Osteoblast (primary cell): ENCODE measurements around the gene ADCY4. TPM values are rescaled to one million over a fixed set of nuclear protein-coding genes. Genes with fewer than 3 reads are reported as not detected.
A peak's percentile ranks its signal among the peaks of the same experiment; 100 is the strongest.

Experiments
- DNase-seq: peaks from one replicate; pipeline ENCODE4 v3.0.0; 2011; ENCODE audit warnings: low spot score, mixed read lengths; ENCODE audit not compliant: insufficient read length; ENCODE audit errors: missing footprints
- H2AFZ ChIP-seq: 2 replicates; pipeline ENCODE4 v1.6.0; 2011; ENCODE audit warnings: mild to moderate bottlenecking, low read length
- H3K27ac ChIP-seq: 2 replicates; pipeline ENCODE4 v1.5.1; 2011; ENCODE audit warnings: mild to moderate bottlenecking, low read depth, low read length, moderate library complexity
- H3K27me3 ChIP-seq: 2 replicates; pipeline ENCODE4 v1.6.0; 2012; ENCODE audit warnings: mild to moderate bottlenecking, control low read depth, inconsistent platforms, low read length, moderate library complexity; ENCODE audit not compliant: insufficient read depth
- H3K36me3 ChIP-seq: 2 replicates; pipeline ENCODE4 v1.5.1; 2011; ENCODE audit warnings: mild to moderate bottlenecking, low read length, control low read depth, moderate library complexity; ENCODE audit not compliant: insufficient read depth
- H3K4me1 ChIP-seq: 2 replicates; pipeline ENCODE4 v1.5.1; 2011; ENCODE audit warnings: mild to moderate bottlenecking, low read length, control low read depth, moderate library complexity; ENCODE audit not compliant: insufficient read depth
- H3K4me2 ChIP-seq: 2 replicates; pipeline ENCODE4 v1.6.0; 2011; ENCODE audit warnings: mild to moderate bottlenecking, low read length; ENCODE audit not compliant: insufficient read depth
- H3K4me3 ChIP-seq: fragments of 200-600 bp; sonication (generic); 3 replicates; pipeline ENCODE4 v1.5.1; 2012; ENCODE audit warnings: mild to moderate bottlenecking, low read length, inconsistent platforms; ENCODE audit not compliant: insufficient read depth
- H3K79me2 ChIP-seq: 2 replicates; pipeline ENCODE4 v1.6.0; 2012; ENCODE audit warnings: mild to moderate bottlenecking, low read length, control low read depth, inconsistent platforms; ENCODE audit not compliant: insufficient read depth
- H3K9me3 ChIP-seq: 2 replicates; pipeline ENCODE4 v1.5.1; 2011; ENCODE audit warnings: low read depth, low read length, control low read depth
- H4K20me1 ChIP-seq: 2 replicates; pipeline ENCODE4 v1.6.0; 2012; ENCODE audit warnings: mild to moderate bottlenecking, low read length, control low read depth; ENCODE audit not compliant: insufficient read depth
- CTCF ChIP-seq: IDR thresholded peaks from 2 replicates; pipeline ENCODE4 v1.5.1; 2011; ENCODE audit warnings: mild to moderate bottlenecking, low read depth, low read length, moderate library complexity; ENCODE audit errors: extremely low read depth
- total RNA-seq: library from RNA; depleted of rRNA; stranded (reverse); fragments of >200 nt; gene quantifications from 2 replicates; pipeline ENCODE4 v1.2.3, GENCODE V29; 2012

Gene ADCY4
- total RNA-seq, 1 donor, result 18.8 TPM

DNA sequence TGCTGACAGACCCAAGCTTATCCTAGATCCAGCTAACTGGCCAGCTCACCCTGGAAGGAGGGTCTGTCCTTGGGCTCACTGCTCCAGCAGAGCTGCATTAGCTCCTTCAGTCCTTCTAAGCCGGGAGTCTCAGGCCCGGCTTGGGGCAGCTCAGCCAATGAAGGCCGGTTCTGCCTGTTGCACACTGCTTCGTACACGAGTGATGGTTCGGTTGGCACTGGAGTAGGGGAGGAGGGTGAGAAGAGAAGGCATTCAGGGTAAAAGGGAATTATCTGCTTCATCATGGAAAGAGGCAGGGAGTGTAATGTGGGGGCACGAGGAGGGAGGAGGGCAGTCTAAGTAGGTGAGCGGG, 2.9 kb upstream of the ADCY4 start:
- DNase-seq, result peak; percentile 60
- no peaks in the 10 kb centered on the region for H3K36me3 ChIP-seq
- peaks cover 4% of the 10 kb centered on the region for H3K27me3 ChIP-seq
- TF ChIP-seq CTCF, result no peak
- no peak overlapping the region for H3K27ac ChIP-seq
- H3K79me2 ChIP-seq, result peaks cover 4% of the 10 kb centered on the region
- H3K4me3 ChIP-seq, result no peak overlapping the region
- H3K4me1 ChIP-seq, result peaks cover 26% of the 10 kb centered on the region
- no peak overlapping the region for H3K4me2 ChIP-seq
- no peaks in the 10 kb centered on the region for H3K9me3 ChIP-seq
- H4K20me1 ChIP-seq, result no peaks in the 10 kb centered on the region
- H2AFZ ChIP-seq, result no peak overlapping the region

DNA sequence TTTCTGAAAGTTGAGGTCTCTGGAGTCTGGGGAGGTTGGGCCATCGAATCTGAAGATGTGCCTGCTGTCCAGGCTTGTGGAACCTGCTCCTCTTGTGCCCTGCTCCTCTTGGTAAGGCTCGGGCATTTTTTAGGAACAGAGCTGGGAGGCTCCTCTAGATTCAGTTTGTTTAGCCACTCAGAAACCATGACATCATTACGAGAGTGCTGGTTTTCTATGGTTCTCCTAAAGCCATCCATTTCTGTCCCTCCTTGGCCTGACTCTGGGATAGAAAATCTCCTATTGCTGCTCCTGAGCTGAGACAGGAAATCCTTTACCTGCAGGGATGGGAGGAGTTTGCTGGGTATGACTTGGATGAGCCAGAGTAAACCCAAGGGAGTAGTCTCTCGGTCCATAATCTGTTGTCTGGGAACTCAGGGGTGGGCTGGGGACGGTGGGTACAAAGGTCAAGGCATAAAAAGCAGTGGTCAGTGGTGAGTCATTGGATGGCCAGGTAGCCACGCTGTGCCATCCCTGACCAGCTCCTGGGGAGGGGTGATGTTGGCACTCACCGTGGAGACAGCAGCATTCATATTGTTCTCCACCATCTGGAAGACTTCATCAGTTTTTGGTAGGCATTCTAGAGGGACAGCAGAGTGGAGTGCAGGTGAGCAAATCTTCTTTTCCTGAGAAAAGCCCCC, 2.4 kb upstream of the ADCY4 start:
- Histone ChIP-seq H3K36me3 (no peaks in the 10 kb centered on the region), H3K79me2 (peaks cover 4% of the 10 kb centered on the region), H4K20me1 (no peaks in the 10 kb centered on the region), H3K4me2 (no peak overlapping the region), H2AFZ (no peak overlapping the region), H3K9me3 (no peaks in the 10 kb centered on the region), H3K4me3 (no peak overlapping the region), H3K27ac (no peak overlapping the region), H3K4me1 (peaks cover 31% of the 10 kb centered on the region), H3K27me3 (peaks cover 4% of the 10 kb centered on the region)
- TF ChIP-seq CTCF, result no peak
- peak; percentile 81 for DNase-seq

DNA sequence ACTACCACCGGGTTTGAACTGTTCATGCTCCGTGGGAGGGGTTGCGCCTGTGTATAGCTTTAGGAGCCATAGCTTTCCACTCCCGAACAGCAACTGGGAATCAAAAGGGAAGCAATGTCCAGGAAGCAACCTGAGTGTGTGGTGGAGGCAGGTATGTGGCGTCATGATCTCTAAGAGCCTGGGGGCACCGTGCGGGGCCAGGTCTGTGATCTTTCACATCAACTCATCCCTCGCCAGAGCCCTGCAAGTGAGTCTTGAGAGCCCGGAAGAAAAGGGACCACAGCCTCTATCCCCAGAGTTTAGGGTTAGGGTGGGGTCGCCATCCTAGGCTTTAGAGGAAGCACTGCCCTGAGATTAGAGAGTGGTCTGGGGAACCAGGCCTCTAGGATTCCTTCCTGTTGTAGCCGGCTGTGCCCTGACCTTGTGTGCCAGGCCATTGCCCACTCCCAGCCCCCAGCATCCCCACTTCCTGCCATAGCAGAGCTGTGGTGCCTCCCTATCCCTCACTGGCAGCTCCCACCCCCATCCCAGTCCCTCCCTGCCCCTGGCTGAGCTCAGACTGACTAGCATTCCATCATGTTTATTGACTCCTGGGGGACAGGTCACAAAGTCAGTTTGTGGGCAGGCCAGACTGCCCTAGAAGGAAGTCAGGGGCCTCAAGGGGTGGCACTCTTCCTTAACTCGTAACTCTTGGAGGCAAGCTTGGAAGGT, 745 bp upstream of the ADCY4 start:
- H3K4me1 ChIP-seq, result peaks cover 31% of the 10 kb centered on the region
- no peaks in the 10 kb centered on the region for H4K20me1 ChIP-seq
- H3K79me2 ChIP-seq, result peaks cover 4% of the 10 kb centered on the region
- peak overlapping the region; percentile 79 for H3K4me3 ChIP-seq
- no peak for TF ChIP-seq CTCF
- DNase-seq, result peak; percentile 88
- H3K9me3 ChIP-seq, result no peaks in the 10 kb centered on the region
- H3K27ac ChIP-seq, result no peak overlapping the region
- peak overlapping the region; percentile 93 for H3K4me2 ChIP-seq
- peaks cover 4% of the 10 kb centered on the region for H3K27me3 ChIP-seq
- H3K36me3 ChIP-seq, result no peaks in the 10 kb centered on the region
- H2AFZ ChIP-seq, result no peak overlapping the region

DNA sequence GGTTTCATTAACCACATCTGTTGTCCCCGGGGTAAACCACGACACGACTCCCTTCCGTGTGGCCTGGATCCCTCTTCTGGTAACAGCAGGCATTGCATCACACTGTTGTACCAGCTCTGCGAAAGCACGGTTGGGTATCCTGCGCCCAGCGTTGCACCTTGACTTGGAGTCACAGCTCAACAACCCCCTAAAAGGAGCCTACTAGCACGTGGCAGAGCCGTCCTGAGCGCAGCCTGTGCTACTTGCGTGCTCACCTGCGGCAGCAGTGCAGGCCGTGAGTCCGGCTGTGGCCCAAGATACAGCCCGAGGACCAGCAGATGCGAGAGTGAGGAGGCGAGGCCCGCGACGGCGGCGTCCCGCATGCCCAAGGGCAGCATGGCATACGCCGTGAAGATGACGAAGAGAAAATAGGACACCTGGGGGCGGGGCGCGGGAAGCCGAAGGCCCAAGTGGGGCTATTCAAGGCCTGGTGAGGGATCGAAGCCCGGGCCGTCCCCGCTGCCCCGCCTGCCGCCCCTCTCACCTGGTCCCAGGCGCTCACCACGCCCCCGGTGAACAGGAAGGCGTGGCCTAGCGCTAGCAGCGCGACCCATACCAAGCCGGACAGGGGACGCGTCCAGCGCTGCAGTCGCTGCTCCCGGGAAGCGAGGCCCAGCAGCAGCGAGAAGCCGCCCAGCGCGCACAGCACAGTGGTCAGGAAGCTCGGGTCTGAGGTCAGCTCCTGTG, 2.4 kb downstream of the ADCY4 start:
- Histone ChIP-seq H3K36me3 (no peaks in the 10 kb centered on the region), H2AFZ (peak overlapping the region; percentile 15), H3K79me2 (peaks cover 4% of the 10 kb centered on the region), H3K4me1 (peaks cover 24% of the 10 kb centered on the region), H3K4me2 (peak overlapping the region; percentile 93), H3K27me3 (no peaks in the 10 kb centered on the region), H3K9me3 (no peaks in the 10 kb centered on the region), H3K27ac (no peak overlapping the region), H3K4me3 (peak overlapping the region; percentile 41), H4K20me1 (no peaks in the 10 kb centered on the region)
- peak; percentile 98 for DNase-seq
- peak; percentile 69 for TF ChIP-seq CTCF
